Activated CD8-positive, alpha-beta memory T cell treated with anti-CD3 and anti-CD28 coated beads, Interleukin-2, amount 50 U/mL, for 48 hours (primary cell): ENCODE results near the gene SYNDIG1.

Experiments
- DNase-seq: peaks from one replicate; pipeline ENCODE4 v3.0.0-alpha.2; 2020

Gene SYNDIG1

DNA sequence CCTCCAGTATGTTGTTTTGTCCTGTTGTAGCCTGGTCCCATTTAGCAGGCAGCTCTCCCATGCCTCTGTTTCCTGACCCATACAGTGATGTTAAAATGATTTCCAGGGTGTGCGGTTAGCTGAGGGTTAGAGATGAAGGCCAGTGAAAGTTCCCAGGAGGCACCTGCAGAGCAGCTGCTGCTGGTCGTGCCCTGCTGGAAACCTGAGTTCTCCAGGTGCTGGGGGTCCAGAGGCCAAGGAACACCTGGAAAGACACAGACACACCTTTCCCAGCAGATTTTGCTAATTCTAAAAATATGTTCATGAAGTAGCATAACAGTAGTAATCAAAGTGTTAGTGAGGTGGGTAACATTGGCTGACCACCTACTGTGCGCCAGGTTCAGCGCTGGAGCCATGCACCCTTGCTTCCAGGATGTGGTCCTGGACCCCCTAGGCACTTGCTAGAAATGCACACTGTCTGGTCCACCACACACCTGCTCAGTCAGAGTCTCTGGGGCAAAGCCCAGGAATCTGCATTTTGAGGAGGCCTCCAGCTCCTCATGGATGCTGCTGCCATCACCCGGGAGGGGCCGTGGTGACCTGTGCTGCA lies 118.7 kb downstream of the SYNDIG1 start:
- no peak for DNase-seq

DNA sequence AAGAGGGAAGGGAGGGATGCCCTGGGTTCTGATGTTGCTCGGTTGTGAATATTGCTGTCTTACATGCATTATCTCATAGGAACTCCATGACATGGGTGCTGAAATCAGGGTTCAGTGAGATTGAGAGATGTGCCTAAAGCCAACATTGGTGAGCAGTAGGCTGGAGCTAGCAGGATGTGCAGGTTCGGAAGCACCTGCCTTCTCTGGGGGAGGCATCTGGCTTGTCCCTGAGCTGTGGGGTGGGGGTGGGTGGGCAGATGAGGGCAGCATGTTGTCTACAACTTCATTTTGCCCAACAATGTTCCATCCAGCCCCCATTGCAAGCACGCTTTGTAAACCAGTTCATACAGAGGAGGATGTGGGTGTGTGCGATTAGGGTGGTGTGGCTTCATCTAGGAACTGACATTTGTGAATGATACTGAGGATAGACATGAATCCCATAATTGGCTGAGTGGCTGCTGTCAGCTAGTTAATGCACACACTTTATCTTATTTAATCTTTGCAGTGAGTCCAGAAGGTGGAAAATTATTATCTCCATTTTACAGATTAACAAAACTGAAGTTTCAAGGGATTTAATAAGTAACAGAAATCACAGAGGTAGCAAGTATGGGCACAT lies 119.4 kb downstream of the SYNDIG1 start:
- no peak for DNase-seq

DNA sequence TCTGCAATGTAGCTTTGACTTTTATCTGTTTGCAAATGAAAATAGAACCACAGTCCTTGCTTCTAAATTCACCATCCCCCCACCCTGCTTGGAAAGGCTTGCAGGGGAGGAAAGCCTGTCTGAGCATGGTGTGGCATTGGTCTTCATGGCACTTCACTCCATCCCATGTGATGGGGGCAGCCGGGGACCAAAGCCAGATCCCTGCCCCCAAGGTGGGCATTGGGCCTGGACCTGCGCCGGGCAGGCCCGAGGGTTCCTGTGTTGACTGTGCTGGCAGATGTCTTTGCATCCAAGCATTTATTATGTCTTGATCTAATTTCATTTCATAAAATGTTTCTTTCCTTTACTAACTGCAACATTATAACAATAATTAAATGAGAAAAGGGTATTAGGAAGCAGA lies 120.0 kb downstream of the SYNDIG1 start:
- DNase-seq, result no peak

DNA sequence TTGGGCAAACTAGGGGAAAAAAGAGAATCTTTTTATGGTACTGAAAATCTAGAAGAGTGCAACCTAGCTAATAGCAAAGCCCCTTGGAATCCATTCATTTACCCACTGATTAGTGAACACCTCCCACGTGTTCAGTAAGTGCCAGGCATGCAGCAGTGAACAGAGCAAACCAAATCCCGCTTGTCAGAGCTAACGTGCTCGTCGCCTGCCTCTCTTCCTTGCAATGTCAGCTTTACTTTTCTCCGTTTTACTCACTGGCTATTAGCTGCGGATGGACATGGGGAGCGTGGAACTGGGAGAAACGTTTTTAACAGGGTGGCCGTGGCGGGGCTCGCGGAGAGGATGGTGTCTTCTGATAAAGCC lies 120.4 kb downstream of the SYNDIG1 start:
- DNase-seq, result no peak

DNA sequence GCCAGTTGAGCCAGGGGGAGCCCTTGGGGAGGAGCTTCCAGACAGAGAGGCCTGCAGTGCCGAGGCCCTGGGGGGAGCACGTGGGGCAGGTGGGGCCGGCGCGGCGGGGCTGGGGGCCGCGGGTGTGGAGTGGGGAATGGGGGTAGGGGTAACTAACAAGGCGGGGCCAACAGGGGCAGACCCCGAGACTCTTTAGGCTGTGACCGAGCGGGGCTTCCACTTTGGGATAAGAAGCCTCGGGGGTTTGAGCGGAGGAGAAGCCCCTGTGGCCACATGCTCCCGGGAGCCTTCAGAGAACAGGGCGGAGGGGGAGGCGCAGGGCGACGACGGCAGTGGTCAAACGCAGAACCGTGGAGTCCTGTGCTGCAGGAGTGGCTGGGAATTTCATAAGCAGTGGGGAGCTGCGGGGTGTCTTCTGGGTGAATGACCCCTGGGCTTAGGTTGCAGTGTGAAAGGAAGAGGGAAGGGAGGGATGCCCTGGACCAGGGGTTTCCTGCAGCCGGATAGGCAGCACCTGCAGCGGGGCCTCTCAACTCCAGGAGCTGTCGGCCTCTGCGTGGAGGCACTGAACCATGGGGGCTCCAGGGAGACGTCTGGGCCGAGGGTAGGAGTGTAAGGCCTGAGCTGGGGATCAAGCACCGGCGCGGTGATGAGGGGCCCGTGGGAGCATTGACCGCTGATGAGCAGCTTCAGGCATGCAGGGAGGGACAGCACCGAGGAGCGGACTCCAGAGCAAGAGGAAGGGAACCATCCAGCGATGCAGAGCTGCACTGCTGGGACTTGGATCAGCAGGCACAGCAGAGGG lies 121.0 kb downstream of the SYNDIG1 start:
- no peak for DNase-seq

DNA sequence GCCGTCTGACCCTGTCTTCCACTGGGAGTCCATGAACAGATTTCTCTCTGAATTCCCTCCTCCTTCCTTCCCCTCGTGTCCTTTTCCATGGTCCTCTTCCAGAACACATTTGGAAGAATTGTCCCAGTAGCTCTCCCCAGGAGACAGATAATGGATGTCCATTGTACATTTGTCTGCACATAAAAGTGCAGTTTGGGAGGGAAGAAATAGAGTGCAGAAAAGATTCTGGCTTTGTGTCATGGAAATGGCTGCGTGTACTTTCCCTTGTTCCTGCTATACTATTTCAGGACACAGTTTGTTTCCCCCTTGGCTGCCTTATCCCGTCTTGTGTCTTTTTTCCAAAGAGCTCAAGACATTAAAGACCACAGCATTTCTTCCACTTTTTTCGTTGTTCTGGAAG lies 127.6 kb downstream of the SYNDIG1 start:
- no peak for DNase-seq

DNA sequence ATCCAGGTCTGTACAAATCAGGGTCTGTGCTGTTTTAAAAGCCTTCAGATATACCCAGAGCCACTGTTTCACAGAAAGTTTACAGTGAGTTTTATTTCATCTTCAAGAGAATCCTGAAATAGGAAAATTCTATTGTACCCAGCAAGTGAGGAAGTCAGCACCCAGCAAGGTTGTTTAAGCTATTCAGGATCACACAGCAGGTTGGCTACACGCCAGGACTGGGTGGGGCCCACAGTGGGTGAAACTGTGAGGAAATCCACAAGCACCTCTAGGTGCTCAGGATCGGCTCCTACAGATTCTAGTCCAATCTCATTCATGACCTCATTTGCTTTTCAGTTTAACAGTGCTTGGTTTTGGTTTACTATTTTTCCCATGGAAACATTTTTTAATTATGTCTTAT lies 128.9 kb downstream of the SYNDIG1 start:
- no peak for DNase-seq

DNA sequence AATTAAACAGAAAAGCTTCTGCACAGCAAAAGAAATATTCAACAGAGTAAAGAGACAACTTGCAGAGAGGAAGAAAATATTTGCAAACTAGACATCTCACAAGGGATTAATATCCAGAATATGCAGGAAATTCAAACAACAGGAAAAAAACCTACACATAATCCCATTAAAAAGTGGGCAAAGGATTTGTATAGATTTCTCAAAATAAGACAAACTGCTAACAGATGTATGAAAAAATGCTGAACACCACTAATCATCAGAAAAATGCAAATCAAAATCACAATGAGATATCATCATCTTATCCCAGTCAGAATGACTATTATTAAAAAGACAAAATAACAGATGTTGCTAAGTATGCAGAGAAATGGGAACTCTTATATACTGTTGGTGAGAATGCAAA lies 129.6 kb downstream of the SYNDIG1 start:
- no peak for DNase-seq

DNA sequence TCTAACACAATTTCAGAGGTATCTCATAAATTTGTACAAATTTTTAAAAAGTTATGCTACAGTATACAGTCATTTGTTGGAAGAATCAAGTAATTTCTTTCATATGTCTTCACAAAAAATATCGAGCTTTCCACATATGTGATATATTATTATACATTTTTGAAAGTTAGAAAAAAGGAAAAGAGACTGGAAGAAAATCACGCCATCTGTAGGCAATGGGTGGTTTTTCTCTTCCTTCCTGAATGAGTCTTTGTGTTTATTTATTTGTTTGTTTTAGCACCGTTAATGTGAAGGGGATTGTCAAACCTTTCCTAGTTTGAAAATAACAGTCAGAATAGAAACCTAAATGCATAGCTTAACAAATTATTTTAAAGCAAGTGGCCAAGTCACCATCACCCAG lies 130.6 kb downstream of the SYNDIG1 start:
- DNase-seq, result no peak

DNA sequence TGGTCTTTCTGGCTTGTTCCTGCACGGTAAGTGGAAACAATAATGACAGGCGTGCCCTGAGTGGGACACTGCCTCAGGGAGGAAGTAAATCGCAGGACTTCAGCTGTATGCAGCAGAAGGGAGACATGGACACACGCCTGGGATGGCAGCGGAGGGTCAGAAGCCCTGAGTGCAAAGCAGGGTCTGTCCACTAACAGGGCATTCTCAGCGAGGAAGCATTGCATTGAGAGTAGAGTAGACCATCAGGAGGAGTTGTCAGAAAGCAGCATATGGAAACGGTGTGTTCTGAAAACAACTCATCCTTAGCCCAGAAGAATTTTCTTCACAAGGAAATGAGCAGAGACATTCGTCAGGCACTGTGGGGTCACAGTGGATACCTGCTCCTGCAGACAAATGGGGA lies 134.0 kb downstream of the SYNDIG1 start:
- DNase-seq, result no peak

DNA sequence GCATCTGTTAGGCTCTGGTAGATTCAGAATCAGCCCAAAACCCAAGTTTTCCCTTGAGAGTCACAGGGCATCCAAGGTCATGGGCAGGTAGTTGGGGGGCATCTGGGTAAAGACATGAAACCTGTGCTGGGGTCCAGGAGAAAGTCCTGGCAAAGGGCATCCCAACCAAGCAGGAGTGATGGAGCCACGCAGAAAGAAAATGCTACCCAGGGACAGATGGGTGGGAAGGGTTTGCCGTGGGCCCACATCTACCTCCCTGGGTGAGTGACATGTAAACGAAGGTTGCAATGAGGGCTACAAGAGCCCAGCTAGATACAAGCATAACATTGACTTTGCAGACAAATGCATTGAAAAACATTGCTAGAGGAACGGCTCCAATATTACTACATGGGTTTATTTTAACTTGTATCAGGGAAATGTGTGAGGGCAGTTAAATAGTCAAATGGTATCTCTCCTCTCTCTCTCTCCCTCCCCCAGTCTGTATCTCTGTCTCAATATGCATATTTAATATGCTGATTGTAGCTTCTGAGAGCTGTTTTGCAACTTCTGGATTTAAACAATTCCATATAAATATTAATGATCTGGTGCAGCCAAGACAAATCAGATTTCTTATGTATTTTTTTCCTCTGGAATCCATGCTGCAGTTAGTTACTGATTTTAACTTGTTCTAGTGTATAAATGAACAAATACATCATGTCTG lies 135.7 kb downstream of the SYNDIG1 start:
- DNase-seq, result no peak

DNA sequence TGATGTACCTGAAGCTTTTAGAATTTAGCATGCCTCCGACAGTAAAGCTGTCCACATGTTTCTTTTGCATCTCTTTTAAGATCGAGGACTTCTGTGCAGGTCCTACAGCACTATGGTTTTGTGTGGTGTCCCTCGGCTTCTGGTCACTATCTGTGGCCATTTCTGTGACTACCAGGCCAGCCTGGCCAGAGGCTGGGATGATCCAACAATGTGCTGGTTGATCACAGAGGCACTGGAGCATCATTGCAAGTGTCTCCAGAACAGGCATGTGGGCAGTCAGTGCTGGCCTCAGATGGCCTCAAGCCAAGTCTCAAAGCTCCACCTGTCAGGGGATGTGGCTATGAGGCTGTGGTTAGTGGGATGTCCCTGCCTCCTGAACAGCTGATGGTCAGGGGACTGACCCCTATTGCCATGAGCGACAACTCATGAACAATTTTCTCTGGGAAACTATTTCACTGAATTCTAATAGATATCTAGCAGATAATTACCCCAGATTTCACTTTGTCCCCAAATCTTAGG lies 136.6 kb downstream of the SYNDIG1 start:
- no peak for DNase-seq

DNA sequence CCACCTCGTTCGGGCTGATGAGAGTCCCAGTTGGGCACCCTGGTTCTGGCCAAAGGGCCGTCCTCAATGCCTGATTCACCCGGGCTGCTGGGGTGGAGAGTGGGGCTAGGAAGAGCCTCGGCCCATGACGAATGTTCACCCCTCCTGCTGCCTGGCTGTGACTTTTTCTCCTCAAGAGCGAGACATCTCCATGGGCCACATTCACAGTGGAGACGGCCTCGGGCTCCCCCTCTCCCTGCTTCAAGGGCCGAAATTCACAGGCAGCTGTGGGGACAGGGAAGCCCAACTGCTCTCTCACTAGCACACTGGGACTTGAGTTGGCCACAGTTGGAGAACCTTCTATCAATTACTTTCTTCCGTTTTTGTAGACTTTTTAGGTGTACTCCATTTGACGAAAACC lies 138.0 kb downstream of the SYNDIG1 start:
- DNase-seq, result no peak

DNA sequence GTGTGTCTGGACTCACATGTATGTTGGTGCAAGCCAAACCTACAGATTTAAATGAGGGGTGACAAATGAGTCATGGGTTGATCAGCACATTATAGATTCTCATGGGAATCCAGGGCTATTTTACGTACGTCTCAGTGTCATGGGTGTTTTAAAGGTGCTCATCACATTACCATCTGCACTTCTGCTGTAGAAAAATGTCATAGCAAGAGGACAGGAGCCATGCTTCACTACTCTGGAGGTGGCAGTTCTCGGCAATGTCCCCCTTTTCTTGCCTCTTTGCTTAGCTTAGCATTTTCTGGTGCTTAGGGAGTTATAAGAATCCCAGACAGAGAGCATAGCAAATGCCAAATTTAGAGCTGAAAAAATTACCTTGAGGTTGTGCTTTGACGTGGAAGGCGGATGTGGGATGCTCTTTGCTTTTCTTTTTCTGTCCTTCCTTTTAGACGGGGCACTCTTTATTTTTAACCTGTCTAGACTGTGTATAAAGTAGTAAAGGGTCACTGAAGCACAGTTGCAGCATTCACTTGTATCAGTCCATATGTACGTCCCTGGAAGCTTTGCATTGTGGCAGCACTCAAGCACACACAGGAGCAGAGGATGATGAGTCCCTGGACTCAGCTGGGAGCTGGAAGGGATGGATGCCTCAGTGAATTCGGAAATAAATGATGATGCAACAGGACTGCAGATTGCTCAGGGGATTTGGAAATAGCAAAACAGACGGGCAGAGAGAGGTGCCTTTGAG lies 139.7 kb downstream of the SYNDIG1 start:
- DNase-seq, result no peak

DNA sequence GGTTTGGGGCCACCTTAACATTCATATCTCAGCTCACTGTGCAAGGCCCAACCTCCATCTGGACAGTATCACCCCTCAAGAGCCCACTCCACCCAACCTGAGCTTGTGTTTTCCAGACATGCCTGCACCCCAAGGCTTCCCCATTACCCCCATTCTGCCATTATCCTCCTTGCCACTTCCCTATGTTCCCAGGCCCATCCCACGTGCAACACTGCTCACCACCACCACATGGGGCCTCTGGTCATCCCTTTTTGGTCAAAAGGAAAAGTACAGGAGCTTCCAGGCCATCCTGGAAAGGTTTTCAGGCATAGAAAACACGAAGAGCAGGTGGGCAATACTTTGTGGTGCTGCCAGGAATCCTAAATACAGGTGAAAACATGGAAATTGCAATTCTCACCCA lies 140.3 kb downstream of the SYNDIG1 start:
- DNase-seq, result no peak

DNA sequence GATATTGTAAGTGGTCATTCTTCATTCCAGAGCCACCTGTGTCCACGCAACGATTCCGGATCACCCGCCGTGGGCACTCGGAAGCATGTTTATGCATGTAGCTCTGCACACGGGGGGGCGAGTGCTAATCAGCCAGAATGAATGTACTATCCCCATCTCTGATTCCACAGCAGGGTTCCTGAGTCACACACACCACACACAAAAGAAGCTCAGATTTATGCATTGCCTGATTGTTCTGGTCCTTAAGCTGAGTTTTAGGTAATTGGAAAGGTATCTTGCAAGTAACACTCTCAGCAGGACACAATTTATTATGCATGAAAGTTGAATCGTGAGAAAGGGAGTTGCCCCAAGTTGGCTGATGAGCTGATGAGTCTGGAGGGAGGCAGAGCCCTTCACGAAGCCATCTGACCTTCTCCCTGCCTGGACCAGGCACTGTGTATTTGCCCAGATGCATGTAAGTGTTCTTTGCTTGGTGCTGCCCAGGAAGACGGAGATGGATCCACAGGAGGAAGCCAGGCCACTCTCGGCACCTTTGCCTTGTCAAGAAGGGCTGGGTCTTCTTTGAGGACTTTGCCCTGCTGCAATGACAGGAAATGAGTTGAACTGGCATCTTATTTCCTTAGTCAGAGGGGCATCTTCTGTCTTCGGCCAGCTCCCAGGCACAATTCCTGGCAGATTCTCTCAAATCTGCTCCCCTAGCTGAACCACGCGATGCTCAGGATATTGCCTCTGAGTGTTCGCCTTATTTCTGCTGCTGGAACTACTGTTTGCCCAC lies 141.1 kb downstream of the SYNDIG1 start:
- no peak for DNase-seq

DNA sequence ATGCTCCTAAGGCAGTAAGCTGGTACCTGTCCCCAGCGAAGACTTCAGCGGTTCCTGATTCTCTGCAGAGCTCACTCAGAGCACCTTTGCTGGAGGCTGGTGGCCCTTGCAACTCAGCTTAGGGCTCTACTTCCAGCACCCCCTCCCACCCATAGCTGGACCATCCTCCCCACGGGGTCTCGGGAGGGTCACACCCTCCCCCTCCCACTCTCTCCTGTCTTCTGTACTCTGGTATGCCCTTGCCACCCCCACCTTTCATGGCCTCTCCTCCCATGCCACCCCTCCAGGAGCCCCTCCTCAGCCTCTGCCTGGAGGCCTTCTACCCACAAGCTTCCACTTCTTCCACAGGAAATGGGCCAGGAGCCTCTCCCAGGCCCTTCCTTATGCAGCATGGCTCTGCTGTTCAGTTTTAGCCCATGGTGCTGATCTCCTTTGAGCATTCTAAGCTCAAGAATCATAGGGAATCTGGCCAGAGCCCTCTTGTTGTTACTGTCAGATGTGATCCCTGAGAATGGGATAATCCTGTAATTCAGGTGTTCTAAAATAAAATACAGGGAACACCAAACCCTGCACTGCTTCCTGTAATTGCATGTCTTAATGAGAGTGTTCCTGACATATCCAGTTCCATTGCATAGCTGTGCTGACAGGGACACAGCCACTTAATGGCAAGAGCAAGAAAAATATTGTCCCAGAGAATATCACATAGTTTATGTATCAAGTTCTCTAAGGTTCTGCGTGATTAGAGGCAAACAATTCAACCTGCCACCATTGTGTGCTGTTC lies 142.1 kb downstream of the SYNDIG1 start:
- no peak for DNase-seq

DNA sequence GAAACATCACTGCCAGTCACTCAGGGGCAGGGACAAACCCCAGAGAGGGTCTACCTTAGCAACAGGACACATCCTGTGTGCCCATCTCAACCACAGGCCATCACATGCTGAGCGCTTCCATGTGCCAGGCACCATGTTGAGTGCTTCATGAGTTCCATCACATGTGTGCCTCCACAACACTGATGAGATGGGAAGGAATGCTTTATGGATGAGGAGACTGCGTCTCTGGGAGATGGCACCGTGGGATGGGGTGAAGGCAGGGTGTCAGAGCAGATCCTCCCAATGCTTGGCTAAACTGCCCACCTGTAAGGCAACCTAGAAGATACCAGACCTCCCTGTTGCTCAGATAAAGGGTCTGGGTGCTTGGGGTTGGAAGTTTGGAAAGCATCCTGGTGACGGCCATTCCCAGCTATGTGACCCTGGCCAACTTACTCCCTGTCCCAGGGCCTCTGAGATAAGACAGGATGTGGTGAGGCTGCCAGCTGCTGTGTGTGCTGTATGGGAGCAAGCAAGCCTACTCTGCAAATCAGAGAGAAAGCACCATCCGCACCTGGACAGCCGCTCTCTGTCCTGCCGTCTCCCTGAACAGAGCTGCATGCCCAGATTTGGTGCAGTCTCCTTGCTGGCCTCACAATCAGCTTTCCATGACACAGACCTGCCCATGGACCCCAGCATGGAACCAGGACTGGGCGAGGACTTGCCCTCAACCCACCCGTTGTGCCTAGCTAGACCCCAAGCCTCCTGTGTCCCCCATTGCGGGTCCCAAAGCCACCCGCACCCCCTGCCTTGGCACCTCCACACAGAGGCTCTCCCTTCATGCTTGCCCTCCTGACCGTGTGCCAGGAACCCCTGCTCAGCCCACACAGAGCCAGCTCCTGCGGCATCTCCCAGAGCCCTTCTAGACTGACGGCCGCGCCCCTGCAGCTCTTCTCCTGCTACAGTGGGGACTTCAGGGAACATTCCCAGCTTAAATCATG lies 143.7 kb downstream of the SYNDIG1 start:
- no peak for DNase-seq

DNA sequence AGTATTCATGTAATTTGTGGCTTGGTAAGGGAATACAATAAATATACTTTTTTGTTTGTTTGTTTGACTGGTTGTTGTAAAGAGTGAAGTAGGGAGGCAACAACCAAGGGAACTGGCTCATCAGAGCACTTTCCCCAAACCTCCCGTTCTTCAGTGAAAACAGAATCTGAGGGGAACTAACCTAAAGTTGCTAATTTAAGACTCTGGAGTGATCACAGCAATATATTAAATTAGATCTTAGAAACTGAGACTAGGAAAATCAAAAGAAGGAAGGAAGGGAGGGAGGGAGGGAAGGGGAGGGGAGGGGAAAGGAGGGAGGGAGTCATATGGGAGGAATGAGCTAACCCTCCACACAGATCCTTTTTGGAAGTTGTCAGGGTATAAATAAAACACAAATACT lies 144.9 kb downstream of the SYNDIG1 start:
- no peak for DNase-seq

DNA sequence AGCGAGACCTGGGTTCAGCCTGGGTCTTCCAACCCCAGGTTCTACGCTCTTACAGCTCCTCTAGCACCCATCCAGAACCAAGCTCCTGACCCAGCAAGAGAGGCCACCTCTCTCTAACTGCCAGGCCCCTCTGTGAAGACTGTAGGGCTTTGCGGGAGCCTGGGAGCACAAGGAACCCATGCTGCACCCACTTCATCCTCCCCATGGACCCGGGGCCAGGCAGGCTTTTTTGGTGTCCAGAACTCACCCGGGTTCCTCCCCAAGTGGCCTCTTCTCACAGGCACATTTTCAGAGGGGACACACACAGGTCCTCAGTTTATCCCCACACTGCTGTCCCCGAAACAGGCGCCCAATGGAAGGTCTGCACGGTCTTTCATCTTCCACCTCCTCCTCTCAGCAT lies 145.9 kb downstream of the SYNDIG1 start:
- no peak for DNase-seq
